Stomach (tissue), 4 donors: ENCODE results near the gene TUBB2B.

Source experiments
- EP300 ChIP-seq: sonication (generic); formaldehyde crosslinking; IDR thresholded peaks from one replicate; pipeline ENCODE4 v1.6.1; 2017; ENCODE audit warnings: antibody characterized with exemption
- POLR2A ChIP-seq, 4 donors: fragments of 450-650 bp; IDR thresholded peaks; one replicate each; pipeline ENCODE4 v1.6.1; 2016; ENCODE audit warnings: antibody characterized with exemption in 4 of 4, control low read depth in 2 of 4, mild to moderate bottlenecking in 1 of 4, moderate library complexity in 1 of 4
- POLR2AphosphoS5 ChIP-seq, 3 donors: sonication (generic); formaldehyde crosslinking; IDR thresholded peaks; one replicate each; pipeline ENCODE4 v1.6.1; 2016; ENCODE audit warnings: antibody characterized with exemption in 3 of 3
- TF ChIP-seq, protein P1 (sequence below), 7 experiments: fragments of 450-650 bp in 4 of 7; fragments of 200-600 bp in 3 of 7; sonication (generic) in 3 of 7; IDR thresholded peaks; one replicate each; pipeline ENCODE4 v1.5.1; 2016 to 2019; ENCODE audit warnings: antibody characterized with exemption in 7 of 7, control low read depth in 2 of 7, mild to moderate bottlenecking in 1 of 7

DNA sequence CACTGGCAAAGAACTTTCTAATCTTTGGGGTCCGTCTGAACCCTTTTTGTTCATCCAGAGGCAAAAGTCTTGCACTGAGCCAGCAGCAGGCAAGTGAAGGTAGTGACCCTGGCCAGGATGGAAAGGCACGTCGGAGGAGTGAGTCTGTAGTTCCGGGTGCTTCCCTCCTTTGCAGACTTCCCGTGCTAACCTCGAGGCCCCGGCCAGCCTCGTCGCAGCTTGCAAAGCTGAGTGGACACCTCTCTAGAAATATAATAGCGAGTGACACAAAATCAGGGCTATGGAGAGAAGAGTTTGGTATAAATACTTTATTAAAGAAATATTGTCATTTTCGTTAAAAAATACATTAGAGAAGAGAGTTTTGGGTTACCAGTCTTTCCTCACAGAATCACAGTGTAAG is 41.2 kb upstream of the TUBB2B start:
- TF ChIP-seq EP300, result no peak
- TF ChIP-seq, protein P1, sequence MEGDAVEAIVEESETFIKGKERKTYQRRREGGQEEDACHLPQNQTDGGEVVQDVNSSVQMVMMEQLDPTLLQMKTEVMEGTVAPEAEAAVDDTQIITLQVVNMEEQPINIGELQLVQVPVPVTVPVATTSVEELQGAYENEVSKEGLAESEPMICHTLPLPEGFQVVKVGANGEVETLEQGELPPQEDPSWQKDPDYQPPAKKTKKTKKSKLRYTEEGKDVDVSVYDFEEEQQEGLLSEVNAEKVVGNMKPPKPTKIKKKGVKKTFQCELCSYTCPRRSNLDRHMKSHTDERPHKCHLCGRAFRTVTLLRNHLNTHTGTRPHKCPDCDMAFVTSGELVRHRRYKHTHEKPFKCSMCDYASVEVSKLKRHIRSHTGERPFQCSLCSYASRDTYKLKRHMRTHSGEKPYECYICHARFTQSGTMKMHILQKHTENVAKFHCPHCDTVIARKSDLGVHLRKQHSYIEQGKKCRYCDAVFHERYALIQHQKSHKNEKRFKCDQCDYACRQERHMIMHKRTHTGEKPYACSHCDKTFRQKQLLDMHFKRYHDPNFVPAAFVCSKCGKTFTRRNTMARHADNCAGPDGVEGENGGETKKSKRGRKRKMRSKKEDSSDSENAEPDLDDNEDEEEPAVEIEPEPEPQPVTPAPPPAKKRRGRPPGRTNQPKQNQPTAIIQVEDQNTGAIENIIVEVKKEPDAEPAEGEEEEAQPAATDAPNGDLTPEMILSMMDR (IDR thresholded peaks at IDR 0.05), result no peak
- TF ChIP-seq POLR2A (IDR thresholded peaks at IDR 0.05), result no peak
- TF ChIP-seq POLR2AphosphoS5 (IDR thresholded peaks at IDR 0.05), result no peak
